Frontal cortex (tissue), 4 donors: Measurements from ENCODE around the gene SLC9A9. TPM values are rescaled to one million over a fixed set of nuclear protein-coding genes. Genes with fewer than 3 reads are reported as not detected.

Experiments used
- DNase-seq, 2 donors: peaks; one replicate each; pipeline ENCODE4 v3.0.0; 2012; ENCODE audit warnings: low spot score in 2 of 2
- FAIRE-seq: peaks from 2 replicates; lab custom pipeline; 2012; peaks lifted over from hg19 to GRCh38; lab: Jason Lieb, UNC
- total RNA-seq: library from RNA; depleted of rRNA; stranded (reverse); fragments of >200 nt; gene quantifications from one replicate; pipeline ENCODE4 v1.2.3, GENCODE V29; 2014
- donor health status: control.
- donor health status: control.
- donor health status: control.

SLC9A9 gene
- total RNA-seq, 1 donor from 2014 or later: 4.9 TPM

- DNase-seq (no peak), FAIRE-seq (no peak)
Observed at GRCh38 chr3:143771258-143771657, 77.0 kb downstream of the SLC9A9 start.

DNA sequence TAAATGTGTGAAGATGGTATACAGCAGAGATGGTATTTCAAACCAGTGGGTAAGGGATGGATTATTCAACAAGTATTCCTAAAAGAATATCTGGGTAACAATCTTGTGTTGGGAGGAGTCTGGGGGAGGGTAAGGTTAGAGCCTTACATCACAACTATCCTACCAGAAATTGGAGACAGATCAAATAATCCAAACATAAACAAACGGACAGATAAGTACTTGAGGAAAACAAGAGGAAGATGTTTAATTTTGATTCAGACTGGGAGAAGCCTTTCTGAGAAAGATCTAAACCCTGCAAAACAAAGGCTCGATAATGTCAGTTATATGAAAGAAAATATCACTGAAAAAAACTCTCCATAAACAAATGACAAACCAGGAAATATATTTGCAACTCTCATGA lies 77.9 kb downstream of the SLC9A9 start:
- no peak for FAIRE-seq
- DNase-seq: no peak

- FAIRE-seq (no peak), DNase-seq (no peak)
Observed at GRCh38 chr3:143769616-143770015, 78.7 kb downstream of the SLC9A9 start.

DNA sequence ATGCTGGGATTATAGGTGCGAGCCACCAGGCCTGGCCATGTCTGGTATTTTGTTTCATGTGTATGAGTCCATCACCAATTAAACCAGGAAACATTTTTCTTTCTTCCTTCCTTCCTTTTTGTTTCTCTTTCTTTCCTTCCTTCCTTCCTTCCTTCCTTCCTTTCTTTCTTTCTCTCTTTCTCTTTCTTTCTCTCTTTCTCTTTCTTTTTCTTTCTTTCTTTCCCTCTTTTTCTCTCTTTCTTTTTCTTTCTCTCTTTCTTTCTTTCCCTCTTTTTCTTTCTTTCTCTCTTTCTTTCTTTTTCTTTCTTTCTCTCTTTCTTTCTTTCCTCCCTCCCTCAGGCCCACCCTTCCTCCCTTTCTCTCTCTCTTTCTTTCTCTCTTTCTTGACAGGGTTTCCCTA lies 83.4 kb downstream of the SLC9A9 start:
- FAIRE-seq: no peak
- no peak for DNase-seq

DNA sequence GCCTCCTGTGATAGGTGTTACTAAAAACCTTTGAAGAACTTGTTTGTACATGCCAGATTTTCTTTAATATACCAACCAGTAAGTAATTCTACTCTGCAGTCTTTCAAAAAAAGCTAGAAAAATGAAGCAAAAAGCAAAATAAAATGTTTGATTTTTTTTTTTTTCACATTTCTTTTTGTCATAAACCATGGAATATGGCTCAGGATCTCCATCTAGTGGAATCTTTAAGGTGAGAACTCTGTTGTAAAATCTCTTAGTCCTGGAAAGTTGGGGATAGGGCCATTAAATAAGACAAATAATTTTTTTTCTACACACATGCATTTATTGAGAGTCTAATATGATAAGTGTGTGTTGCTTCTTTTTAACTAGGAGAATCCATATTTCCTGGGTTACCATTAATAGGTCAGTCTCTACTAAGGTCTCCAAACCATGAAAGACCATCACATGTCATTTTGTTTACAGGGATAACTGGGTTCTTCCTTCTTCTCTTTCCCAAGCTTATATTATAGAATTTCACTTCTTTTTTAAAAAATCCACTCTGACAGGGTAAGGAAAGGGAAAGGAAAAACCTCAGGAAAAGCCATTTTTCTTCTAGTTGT lies 84.6 kb downstream of the SLC9A9 start:
- DNase-seq: no peak

GRCh38 chr3:143757691-143758090 lies 90.6 kb downstream of the SLC9A9 start:
- DNase-seq (no peak), FAIRE-seq (no peak)

More for the DNA sequence above, 84.6 kb downstream of the SLC9A9 start:
- peak; percentile 66 for FAIRE-seq

DNA sequence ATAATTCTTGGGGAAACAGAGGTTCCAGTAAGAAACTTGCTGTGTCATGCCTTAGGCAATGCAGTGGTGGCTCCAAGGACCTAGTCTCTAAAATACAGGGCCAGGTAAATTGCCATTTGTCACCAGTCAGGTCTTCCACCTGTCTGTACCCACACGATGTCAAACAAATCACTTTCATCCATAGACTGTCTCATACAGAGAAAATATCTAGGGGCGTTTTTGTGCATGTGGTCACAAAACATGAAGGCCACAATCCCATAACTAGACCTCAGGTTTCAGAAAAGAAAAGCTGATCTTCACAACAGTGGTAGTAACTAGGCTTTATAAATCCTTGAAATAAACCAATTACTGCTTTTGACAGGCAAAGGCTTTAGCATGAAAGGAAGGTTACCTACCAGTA lies 92.3 kb downstream of the SLC9A9 start:
- FAIRE-seq: no peak
- no peak for DNase-seq

DNA sequence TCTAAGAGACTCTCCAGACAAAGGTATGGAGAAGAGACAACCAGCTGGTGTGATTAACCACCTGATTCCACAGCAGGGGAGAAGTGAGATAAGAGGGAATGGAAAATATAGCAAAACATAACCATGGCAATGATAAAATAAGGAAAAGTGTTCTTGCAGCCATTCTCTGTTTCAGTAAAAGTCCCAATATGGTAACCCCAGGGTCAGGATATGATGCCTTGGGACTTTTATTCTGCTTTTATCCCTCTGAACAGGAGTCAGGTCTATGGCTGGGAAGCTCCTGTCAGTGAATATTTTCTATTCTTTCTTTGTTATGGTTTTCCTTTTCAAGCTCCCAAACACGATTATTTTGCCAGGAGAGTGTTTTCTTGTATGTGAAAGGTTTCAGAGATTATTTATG lies 94.2 kb downstream of the SLC9A9 start:
- FAIRE-seq: no peak
- no peak for DNase-seq

- DNase-seq: no peak
- no peak for FAIRE-seq
Observed at GRCh38 chr3:143753456-143753855, 94.8 kb downstream of the SLC9A9 start.

DNA sequence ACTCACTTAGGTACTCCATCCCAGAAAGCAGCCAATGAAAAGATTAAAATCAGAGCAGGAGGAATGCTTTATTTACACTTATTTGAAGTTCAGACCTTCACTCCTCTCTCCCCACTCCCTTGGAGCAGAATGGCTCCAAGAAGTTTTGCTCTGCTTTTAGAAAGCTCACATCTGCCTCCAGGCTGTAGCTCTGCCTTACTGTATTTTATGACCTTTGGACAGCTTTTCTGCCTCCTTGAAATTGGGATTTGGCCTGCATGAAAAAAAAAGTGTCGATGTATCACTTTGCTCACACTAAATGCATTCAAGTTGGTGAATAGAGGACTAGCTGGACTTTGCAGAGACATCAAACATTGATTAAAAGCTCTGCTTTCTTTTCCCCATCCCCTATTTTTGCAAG lies 95.3 kb downstream of the SLC9A9 start:
- no peak for FAIRE-seq
- DNase-seq: no peak

DNA sequence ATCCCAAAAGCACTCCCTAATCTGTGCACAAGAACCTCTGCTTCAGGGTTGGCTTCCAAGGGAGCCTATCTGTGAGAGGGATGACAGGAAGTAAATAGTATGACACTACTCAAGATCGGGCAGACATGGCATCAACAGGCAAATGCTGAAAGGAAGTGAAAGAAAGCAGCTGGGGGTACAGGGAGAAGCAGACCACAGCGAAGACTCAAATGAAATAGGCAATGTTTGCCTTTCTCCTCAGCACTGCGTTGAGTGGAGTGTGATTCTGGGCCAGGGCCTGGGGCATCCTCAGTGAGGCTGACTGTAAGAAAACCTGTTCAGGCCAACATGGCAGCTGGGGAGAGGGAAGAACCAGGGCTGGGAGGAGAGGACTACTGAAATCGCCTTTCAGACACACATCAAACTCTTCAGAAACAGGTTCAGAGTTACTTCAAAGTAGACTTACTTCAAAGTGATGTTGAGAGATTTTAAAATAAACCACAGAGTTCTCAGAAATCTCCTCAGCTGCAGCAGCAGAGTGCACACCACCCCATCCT lies 96.6 kb downstream of the SLC9A9 start:
- DNase-seq: no peak
- no peak for FAIRE-seq

DNA sequence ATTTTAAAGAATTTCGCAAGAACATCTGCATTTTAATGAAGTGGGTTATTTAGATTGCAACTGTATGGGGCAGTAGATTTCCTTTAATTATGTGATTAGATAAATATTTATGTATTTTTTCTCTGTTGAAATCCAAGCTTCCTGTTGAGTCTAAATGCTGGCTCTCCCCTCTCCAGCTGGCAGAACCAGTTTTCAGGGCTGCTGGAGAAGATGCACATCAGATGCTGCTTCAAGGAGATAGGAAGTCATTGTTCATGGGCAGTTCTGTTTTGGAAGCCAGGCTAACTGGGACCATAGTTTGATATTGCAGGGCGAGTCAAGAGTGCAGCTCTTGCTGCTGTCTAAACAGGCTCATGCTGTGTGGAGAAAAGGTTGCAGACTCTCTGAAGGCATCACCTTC lies 97.4 kb downstream of the SLC9A9 start:
- no peak for FAIRE-seq
- no peak for DNase-seq

- no peak for FAIRE-seq
Observed at GRCh38 chr3:143749926-143750325, 98.3 kb downstream of the SLC9A9 start.

DNA sequence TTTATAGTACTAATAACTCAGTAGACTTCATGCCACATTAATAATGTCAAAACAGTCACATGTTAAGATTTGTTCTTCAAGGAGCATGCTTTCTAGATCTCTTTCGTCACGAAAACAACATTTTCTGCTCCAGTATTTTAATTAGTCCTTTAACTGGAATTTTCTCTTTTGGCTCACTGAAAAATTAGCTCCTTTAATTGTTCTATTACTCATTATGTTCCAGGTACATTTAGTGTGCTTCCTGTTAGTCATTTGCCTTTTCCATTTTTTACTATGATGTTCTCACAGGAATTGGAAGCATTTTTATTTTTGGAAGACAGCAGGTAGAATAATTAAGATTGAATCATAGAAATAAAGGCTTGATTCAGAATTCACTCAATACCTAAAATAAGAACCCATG lies 111.2 kb downstream of the SLC9A9 start:
- no peak for DNase-seq
- no peak for FAIRE-seq

More at GRCh38 chr3:143749926-143750325, 98.3 kb downstream of the SLC9A9 start:
- DNase-seq: no peak

DNA sequence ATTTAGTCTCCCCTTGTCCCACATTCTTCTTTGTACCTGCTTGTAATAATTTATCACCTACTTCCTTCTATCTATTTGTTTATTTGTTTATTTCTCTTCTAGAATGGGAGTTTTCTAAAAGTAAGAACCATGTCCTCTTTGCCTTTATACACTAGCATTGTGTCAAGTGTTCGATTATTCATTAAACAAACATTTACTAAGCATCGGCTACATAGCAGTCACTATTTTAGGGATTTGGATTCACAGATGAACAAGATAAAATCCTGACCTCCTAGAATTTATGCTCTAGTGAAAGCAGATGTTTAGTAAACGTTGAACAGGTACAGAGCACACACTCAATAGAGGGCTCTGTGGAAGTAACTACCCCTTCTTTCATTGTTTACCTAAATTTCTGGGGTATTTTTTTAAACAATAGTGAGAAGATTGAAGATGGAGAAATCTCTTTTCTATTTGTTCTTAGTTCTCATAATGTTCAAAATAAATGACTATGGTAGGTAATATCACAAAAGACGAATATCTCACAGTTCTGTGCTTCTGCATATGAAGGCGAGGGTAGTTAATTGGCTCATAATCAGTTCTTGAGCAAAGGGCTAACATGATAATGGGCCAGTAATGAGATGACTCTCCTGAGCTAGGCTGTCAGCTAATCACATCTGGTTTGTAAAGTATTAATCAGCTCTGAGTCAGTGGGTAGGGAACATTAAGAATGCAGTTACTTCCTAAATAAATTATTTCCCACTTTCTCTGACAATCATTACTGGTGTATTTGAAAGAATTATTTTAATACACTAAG lies 111.9 kb downstream of the SLC9A9 start:
- no peak for FAIRE-seq
- no peak for DNase-seq

DNA sequence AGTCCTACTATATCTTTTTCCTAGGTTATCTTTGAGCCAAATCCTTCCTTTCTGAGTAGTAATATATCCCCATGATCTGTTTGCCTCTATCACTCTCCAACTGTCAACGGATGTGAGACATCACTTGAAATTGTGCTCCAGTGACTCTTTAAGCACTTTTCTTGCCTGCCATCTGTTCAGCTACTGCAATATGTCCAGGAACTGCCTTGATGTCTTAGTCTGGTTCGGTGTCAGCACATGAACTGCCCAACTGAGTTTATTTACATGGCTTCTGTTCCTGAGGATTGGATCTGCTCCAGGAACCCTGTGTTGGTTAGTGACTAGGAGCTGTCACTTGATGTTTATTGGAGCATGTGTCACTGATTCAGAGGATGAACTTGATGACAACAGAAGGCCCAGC lies 116.5 kb downstream of the SLC9A9 start:
- FAIRE-seq (no peak), DNase-seq (no peak)

GRCh38 chr3:143731320-143731719 lies 116.9 kb downstream of the SLC9A9 start:
- FAIRE-seq (no peak), DNase-seq (no peak)

DNA sequence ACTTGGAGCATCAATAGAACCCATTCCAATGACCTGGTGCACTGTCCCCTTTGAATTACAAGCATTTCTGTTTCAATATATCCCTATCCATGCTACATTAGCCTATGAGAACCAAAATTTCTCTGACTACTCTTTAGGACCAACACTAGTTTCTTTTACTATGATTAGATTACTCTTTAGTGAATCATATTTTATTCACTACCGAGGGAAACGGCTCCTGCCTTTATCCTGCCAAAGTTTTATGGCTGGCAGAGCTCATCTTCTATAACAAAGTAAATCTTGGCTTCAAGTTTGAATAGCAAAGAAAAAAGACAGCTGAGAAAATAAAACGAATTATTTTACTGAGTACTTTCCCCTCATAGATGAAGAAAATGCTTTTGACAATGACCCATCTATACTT lies 120.9 kb downstream of the SLC9A9 start:
- no peak for DNase-seq
- FAIRE-seq: no peak

- FAIRE-seq (no peak), DNase-seq (no peak)
Observed at GRCh38 chr3:143726727-143727126, 121.5 kb downstream of the SLC9A9 start.

- DNase-seq (no peak), FAIRE-seq (no peak)
Observed at GRCh38 chr3:143720381-143720780, 127.9 kb downstream of the SLC9A9 start.

GRCh38 chr3:143718463-143718862 lies 129.8 kb downstream of the SLC9A9 start:
- no peak for DNase-seq
- FAIRE-seq: no peak
